ENCODE measurements around the gene ATP1A1.

ATP1A1 gene

GRCh38 chr1:116377541-116378529 is 4.8 kb downstream of the ATP1A1 start (continued):
- peak; percentile 73; the same call in 1 of the 2 replicates for TF ChIP-seq TRIM28 (IDR thresholded peaks at IDR 0.05; ENCODE audit: borderline replicate concordance, low read length)
- TF ChIP-seq ZEB2 (tag by site-specific recombination; IDR thresholded peaks at IDR 0.05) = peak; percentile 69
- TF ChIP-seq ZNF629 (tag by site-specific recombination; IDR thresholded peaks at IDR 0.05) = peak; percentile 60
- TF ChIP-seq ZSCAN23 (tag by site-specific recombination; IDR thresholded peaks at IDR 0.05) = no peak
- TF ChIP-seq MEIS1 (CRISPR knock-in tag; IDR thresholded peaks at IDR 0.05; ENCODE audit: borderline replicate concordance) = no peak
- no peak for TF ChIP-seq ZNF157 (tag by site-specific recombination; IDR thresholded peaks at IDR 0.05)
- TF ChIP-seq GFI1B (tag by site-specific recombination; IDR thresholded peaks at IDR 0.05) = 0 out of 2 replicates have a peak, but pooled peaks have one; percentile 4
- TF ChIP-seq ZBTB8A (tag by site-specific recombination; IDR thresholded peaks at IDR 0.05) = no peak
- TF ChIP-seq PRDM1 (tag by site-specific recombination; IDR thresholded peaks at IDR 0.05) = peak; percentile 66; the same call in 1 of the 2 replicates
- peak; percentile 10; the same call in 1 of the 2 replicates for TF ChIP-seq ZNF10 (tag by site-specific recombination; IDR thresholded peaks at IDR 0.05)
- TF ChIP-seq ZSCAN18 (tag by site-specific recombination; IDR thresholded peaks at IDR 0.05) = no peak
- TF ChIP-seq, protein P1, sequence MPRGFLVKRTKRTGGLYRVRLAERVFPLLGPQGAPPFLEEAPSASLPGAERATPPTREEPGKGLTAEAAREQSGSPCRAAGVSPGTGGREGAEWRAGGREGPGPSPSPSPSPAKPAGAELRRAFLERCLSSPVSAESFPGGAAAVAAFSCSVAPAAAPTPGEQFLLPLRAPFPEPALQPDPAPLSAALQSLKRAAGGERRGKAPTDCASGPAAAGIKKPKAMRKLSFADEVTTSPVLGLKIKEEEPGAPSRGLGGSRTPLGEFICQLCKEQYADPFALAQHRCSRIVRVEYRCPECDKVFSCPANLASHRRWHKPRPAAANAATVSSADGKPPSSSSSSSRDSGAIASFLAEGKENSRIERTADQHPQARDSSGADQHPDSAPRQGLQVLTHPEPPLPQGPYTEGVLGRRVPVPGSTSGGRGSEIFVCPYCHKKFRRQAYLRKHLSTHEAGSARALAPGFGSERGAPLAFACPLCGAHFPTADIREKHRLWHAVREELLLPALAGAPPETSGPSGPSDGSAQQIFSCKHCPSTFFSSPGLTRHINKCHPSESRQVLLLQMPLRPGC (tag by site-specific recombination; IDR thresholded peaks at IDR 0.05) = no peak
- TF ChIP-seq, protein P2, sequence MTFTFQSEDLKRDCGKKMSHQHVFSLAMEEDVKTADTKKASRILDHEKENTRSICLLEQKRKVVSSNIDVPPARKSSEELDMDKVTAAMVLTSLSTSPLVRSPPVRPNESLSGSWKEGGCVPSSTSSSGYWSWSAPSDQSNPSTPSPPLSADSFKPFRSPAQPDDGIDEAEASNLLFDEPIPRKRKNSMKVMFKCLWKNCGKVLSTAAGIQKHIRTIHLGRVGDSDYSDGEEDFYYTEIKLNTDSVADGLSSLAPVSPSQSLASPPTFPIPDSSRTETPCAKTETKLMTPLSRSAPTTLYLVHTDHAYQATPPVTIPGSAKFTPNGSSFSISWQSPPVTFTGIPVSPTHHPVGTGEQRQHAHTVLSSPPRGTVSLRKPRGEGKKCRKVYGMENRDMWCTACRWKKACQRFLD (tag by site-specific recombination; IDR thresholded peaks at IDR 0.05) = no peak
- no peak for TF ChIP-seq ZNF146 (tag by site-specific recombination; IDR thresholded peaks at IDR 0.05)
- no peak for TF ChIP-seq ZNF221 (tag by site-specific recombination; IDR thresholded peaks at IDR 0.05; ENCODE audit: borderline replicate concordance)
- no peak for TF ChIP-seq ZNF561 (tag by site-specific recombination; IDR thresholded peaks at IDR 0.05; ENCODE audit: borderline replicate concordance)
- no peak for TF ChIP-seq ZNF394 (tag by site-specific recombination; IDR thresholded peaks at IDR 0.05; ENCODE audit: borderline replicate concordance)
- 0 out of 2 replicates have a peak, but pooled peaks have one; percentile 32 for TF ChIP-seq ZFP37 (tag by site-specific recombination; IDR thresholded peaks at IDR 0.05)
- no peak for TF ChIP-seq ZIC2 (tag by site-specific recombination; IDR thresholded peaks at IDR 0.05)
- TF ChIP-seq ZNF514 (tag by site-specific recombination; IDR thresholded peaks at IDR 0.05) = no peak
- TF ChIP-seq SP2 (tag by site-specific recombination; IDR thresholded peaks at IDR 0.05) = no peak
- TF ChIP-seq ZNF23 (tag by site-specific recombination; IDR thresholded peaks at IDR 0.05; ENCODE audit: borderline replicate concordance) = no peak
- no peak for TF ChIP-seq ZFHX2 (tag by site-specific recombination; conservative IDR thresholded peaks at IDR 0.05)
- TF ChIP-seq ZNF837 (tag by site-specific recombination; IDR thresholded peaks at IDR 0.05) = no peak
- no peak for TF ChIP-seq ZFP3 (tag by site-specific recombination; IDR thresholded peaks at IDR 0.05; ENCODE audit: low read depth)
- no peak for TF ChIP-seq ZNF571 (tag by site-specific recombination; IDR thresholded peaks at IDR 0.05)
- TF ChIP-seq, protein P3, sequence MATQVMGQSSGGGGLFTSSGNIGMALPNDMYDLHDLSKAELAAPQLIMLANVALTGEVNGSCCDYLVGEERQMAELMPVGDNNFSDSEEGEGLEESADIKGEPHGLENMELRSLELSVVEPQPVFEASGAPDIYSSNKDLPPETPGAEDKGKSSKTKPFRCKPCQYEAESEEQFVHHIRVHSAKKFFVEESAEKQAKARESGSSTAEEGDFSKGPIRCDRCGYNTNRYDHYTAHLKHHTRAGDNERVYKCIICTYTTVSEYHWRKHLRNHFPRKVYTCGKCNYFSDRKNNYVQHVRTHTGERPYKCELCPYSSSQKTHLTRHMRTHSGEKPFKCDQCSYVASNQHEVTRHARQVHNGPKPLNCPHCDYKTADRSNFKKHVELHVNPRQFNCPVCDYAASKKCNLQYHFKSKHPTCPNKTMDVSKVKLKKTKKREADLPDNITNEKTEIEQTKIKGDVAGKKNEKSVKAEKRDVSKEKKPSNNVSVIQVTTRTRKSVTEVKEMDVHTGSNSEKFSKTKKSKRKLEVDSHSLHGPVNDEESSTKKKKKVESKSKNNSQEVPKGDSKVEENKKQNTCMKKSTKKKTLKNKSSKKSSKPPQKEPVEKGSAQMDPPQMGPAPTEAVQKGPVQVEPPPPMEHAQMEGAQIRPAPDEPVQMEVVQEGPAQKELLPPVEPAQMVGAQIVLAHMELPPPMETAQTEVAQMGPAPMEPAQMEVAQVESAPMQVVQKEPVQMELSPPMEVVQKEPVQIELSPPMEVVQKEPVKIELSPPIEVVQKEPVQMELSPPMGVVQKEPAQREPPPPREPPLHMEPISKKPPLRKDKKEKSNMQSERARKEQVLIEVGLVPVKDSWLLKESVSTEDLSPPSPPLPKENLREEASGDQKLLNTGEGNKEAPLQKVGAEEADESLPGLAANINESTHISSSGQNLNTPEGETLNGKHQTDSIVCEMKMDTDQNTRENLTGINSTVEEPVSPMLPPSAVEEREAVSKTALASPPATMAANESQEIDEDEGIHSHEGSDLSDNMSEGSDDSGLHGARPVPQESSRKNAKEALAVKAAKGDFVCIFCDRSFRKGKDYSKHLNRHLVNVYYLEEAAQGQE (tag by site-specific recombination; IDR thresholded peaks at IDR 0.05) = peak; percentile 74
- TF ChIP-seq, protein P4, sequence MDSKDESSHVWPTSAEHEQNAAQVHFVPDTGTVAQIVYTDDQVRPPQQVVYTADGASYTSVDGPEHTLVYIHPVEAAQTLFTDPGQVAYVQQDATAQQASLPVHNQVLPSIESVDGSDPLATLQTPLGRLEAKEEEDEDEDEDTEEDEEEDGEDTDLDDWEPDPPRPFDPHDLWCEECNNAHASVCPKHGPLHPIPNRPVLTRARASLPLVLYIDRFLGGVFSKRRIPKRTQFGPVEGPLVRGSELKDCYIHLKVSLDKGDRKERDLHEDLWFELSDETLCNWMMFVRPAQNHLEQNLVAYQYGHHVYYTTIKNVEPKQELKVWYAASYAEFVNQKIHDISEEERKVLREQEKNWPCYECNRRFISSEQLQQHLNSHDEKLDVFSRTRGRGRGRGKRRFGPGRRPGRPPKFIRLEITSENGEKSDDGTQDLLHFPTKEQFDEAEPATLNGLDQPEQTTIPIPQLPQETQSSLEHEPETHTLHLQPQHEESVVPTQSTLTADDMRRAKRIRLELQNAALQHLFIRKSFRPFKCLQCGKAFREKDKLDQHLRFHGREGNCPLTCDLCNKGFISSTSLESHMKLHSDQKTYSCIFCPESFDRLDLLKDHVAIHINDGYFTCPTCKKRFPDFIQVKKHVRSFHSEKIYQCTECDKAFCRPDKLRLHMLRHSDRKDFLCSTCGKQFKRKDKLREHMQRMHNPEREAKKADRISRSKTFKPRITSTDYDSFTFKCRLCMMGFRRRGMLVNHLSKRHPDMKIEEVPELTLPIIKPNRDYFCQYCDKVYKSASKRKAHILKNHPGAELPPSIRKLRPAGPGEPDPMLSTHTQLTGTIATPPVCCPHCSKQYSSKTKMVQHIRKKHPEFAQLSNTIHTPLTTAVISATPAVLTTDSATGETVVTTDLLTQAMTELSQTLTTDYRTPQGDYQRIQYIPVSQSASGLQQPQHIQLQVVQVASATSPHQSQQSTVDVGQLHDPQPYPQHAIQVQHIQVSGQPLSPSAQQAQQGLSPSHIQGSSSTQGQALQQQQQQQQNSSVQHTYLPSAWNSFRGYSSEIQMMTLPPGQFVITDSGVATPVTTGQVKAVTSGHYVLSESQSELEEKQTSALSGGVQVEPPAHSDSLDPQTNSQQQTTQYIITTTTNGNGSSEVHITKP (tag by site-specific recombination; IDR thresholded peaks at IDR 0.05) = peak; percentile 27; the same call in 1 of the 2 replicates
